Bronchial epithelial cell (primary cell): ENCODE measurements around the gene RNASEH2C. TPM values are rescaled to one million over a fixed set of nuclear protein-coding genes. Genes with fewer than 3 reads are reported as not detected.

Source experiments
- DNase-seq: peaks from one replicate; pipeline ENCODE4 v3.0.0-alpha.2; 2010; ENCODE audit warnings: low read depth
- FAIRE-seq: peaks from 2 replicates; lab custom pipeline; 2011; peaks lifted over from hg19 to GRCh38; lab: Jason Lieb, UNC
- H3K27me3 ChIP-seq: 2 replicates; pipeline ENCODE4 v1.5.1; 2011; ENCODE audit warnings: low read length; ENCODE audit not compliant: control insufficient read depth, insufficient read depth
- H3K36me3 ChIP-seq: 2 replicates; pipeline ENCODE4 v1.5.1; 2011; ENCODE audit warnings: low read length; ENCODE audit not compliant: control insufficient read depth, insufficient read depth
- H3K4me3 ChIP-seq: 2 replicates; pipeline ENCODE4 v1.5.1; 2011; ENCODE audit warnings: mild to moderate bottlenecking, low read depth, low read length, control low read depth
- total RNA-seq: library from RNA; depleted of rRNA; stranded (reverse); fragments of >200 nt; gene quantifications from 2 replicates; pipeline ENCODE4 v1.2.1, GENCODE V29; 2014
- TF ChIP-seq, protein P1 (sequence below): IDR thresholded peaks from 2 replicates; pipeline ENCODE4 v1.5.1; 2011; ENCODE audit warnings: mild to moderate bottlenecking, moderate library complexity, low read length, control low read depth, inconsistent platforms; ENCODE audit not compliant: insufficient read depth, severe bottlenecking

Gene RNASEH2C
- total RNA-seq, 1 donor from 2014 or later = 21.1 TPM

- TF ChIP-seq, protein P1, sequence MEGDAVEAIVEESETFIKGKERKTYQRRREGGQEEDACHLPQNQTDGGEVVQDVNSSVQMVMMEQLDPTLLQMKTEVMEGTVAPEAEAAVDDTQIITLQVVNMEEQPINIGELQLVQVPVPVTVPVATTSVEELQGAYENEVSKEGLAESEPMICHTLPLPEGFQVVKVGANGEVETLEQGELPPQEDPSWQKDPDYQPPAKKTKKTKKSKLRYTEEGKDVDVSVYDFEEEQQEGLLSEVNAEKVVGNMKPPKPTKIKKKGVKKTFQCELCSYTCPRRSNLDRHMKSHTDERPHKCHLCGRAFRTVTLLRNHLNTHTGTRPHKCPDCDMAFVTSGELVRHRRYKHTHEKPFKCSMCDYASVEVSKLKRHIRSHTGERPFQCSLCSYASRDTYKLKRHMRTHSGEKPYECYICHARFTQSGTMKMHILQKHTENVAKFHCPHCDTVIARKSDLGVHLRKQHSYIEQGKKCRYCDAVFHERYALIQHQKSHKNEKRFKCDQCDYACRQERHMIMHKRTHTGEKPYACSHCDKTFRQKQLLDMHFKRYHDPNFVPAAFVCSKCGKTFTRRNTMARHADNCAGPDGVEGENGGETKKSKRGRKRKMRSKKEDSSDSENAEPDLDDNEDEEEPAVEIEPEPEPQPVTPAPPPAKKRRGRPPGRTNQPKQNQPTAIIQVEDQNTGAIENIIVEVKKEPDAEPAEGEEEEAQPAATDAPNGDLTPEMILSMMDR = no peak
- no peak overlapping the region for H3K4me3 ChIP-seq
- no peaks in the 10 kb centered on the region for H3K27me3 ChIP-seq
- no peak for DNase-seq
- peaks cover 11% of the 10 kb centered on the region for H3K36me3 ChIP-seq
- FAIRE-seq = peak; percentile 23
These were observed 1.7 kb upstream of the RNASEH2C start for GRCh38 chr11:65722261-65722660.

GRCh38 chr11:65719871-65720210, 757 bp downstream of the RNASEH2C start:
- H3K27me3 ChIP-seq = no peaks in the 10 kb centered on the region
- peak overlapping the region; percentile 87 for H3K4me3 ChIP-seq
- H3K36me3 ChIP-seq = peaks cover 26% of the 10 kb centered on the region
- TF ChIP-seq, protein P1 = no peak
- FAIRE-seq = no peak
- peak; percentile 24 for DNase-seq

- FAIRE-seq (no peak), DNase-seq (no peak)
- Histone ChIP-seq H3K27me3 (no peaks in the 10 kb centered on the region), H3K36me3 (peaks cover 34% of the 10 kb centered on the region), H3K4me3 (no peak overlapping the region)
- TF ChIP-seq, protein P1 = no peak
These were observed 1.6 kb downstream of the RNASEH2C start for GRCh38 chr11:65718964-65719492.

GRCh38 chr11:65718531-65718930, 2.1 kb downstream of the RNASEH2C start:
- TF ChIP-seq, protein P1 = no peak
- DNase-seq (no peak), FAIRE-seq (no peak)
- Histone ChIP-seq H3K27me3 (no peaks in the 10 kb centered on the region), H3K36me3 (peaks cover 36% of the 10 kb centered on the region), H3K4me3 (no peak overlapping the region)

DNA sequence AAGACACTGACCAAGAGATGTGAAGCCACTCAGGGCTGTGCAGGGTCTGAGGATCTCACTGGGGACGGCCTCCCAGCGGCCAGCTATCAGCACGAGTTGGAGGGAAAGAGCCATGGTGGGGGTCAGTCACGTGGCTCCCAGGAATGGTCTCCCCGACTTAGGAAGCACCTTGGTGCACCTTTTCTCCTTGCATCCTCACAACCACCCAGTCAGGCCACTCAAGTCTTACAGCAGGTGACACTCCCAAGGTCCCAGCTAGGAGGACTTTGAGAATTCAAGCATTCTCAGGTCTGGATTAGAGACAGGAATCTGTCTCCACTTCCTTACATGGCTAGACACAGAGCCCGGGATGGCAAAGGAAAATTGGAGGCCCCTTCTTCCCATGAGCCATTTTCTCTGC, 2.7 kb downstream of the RNASEH2C start:
- TF ChIP-seq, protein P1 = no peak
- Histone ChIP-seq H3K36me3 (peaks cover 43% of the 10 kb centered on the region), H3K27me3 (no peaks in the 10 kb centered on the region), H3K4me3 (no peak overlapping the region)
- DNase-seq (no peak), FAIRE-seq (no peak)

DNA sequence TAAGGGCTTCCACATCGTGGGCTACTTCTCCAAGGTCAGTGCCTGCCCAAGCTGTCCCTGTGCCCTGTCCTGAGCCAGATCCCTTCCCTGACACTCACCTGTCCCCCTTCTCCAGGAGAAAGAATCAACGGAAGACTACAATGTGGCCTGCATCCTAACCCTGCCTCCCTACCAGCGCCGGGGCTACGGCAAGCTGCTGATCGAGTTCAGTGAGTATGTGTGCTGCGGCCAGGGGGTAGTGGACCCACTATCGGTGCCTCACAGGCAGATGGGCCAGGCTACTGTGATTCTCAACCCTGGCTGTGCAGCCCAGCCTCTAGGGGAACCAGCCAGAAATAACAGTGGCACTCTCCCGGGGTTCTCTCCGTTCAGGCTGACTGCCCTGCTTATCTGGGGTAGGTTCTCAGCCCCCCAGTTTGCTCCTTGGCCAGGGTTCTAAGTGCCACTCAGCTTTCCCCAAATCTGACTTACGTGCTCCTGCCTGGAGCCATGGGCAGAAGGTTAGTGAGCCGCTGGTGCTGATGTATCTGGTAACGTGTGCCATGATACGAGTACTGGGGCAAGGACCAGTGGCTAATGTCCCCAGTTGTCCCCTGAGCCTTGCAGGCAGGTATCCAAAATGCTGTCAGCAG, 3.7 kb downstream of the RNASEH2C start:
- H3K36me3 ChIP-seq = peaks cover 43% of the 10 kb centered on the region
- no peak for DNase-seq
- H3K27me3 ChIP-seq = no peaks in the 10 kb centered on the region
- H3K4me3 ChIP-seq = no peak overlapping the region
- TF ChIP-seq, protein P1 = no peak
- no peak for FAIRE-seq
